K562 (cell line): ENCODE measurements around the gene FRK. TPM values are rescaled to one million over a fixed set of nuclear protein-coding genes. Genes with fewer than 3 reads are reported as not detected.

ENCODE experiments used
- ATAC-seq: fragments of 200-7000 bp; cut with Tn5 transposase; 3 replicates; pipeline ENCODE4 v1.9.1; 2020; ENCODE audit warnings: moderate library complexity
- BruUV-seq: library from RNA; stranded (reverse); fragments of 400-500 nt; replicated peaks from 2 replicates; lab custom pipeline; 2021; lab: Mats Ljungman, UMichigan
- CTCF ChIA-PET: fragments of 300-600 bp; formaldehyde crosslinking; extraction: SDS; loops from one replicate; lab custom pipeline; 2021; ENCODE audit warnings: low intra/inter-chr PET ratio; lab: Yijun Ruan, JAX
- POLR2A ChIA-PET: fragments of 300-600, 350-650 bp; sonication (Branson Sonifier 250); formaldehyde crosslinking; extraction: SDS; loops from one replicate; lab custom pipeline; 2021; ENCODE audit warnings: antibody characterized with exemption, inconsistent platforms; lab: Yijun Ruan, JAX
- DNase-seq, 4 experiments: peaks; one replicate each; pipeline versions ENCODE4 v3.0.0 to v3.0.0-alpha.2; 2011 to 2018; ENCODE audit warnings: low spot score in 3 of 4, mixed read lengths in 3 of 4; ENCODE audit errors: extremely low read depth in 1 of 4
- FAIRE-seq: peaks from 2 replicates; lab custom pipeline; 2011; peaks lifted over from hg19 to GRCh38; lab: Jason Lieb, UNC
- H2AFZ ChIP-seq: 2 replicates; pipeline ENCODE4 v1.6.0; 2011; ENCODE audit warnings: low read depth, low read length, control low read depth, inconsistent platforms
- H3K27ac ChIP-seq: fragments of 200-600 bp; 3 replicates; pipeline ENCODE4 v1.8.0; 2011; ENCODE audit warnings: low read depth, mild to moderate bottlenecking, control low read depth, inconsistent platforms, low read length, moderate library complexity, mixed read lengths; ENCODE audit errors: extremely low read depth
- H3K27me3 ChIP-seq, 2 experiments: fragments of 300-600 bp in 1 of 2; 2 replicates in 1 of 2; 3 replicates in 1 of 2; pipeline versions ENCODE4 v1.6.0 to v1.8.0; 2011; ENCODE audit warnings: inconsistent platforms in 2 of 2, low read length in 2 of 2, mild to moderate bottlenecking in 1 of 2, mixed read lengths in 1 of 2, moderate library complexity in 1 of 2; ENCODE audit not compliant: control insufficient read depth in 2 of 2, insufficient read depth in 2 of 2
- H3K36me3 ChIP-seq: fragments of 300-600 bp; 3 replicates; pipeline ENCODE4 v1.8.0; 2011; ENCODE audit warnings: mild to moderate bottlenecking, low read length, inconsistent platforms; ENCODE audit not compliant: control insufficient read depth, insufficient read depth
- H3K4me1 ChIP-seq, 2 experiments: fragments of 200-600 bp in 1 of 2; replicated peaks in 1 of 2; 2 replicates in 1 of 2; 3 replicates in 1 of 2; pipeline versions ENCODE4 v1.5.1 to v1.8.0; 2011; ENCODE audit warnings: inconsistent platforms in 2 of 2, low read length in 2 of 2, mild to moderate bottlenecking in 1 of 2, mixed read lengths in 1 of 2, moderate library complexity in 1 of 2; ENCODE audit not compliant: control insufficient read depth in 2 of 2, insufficient read depth in 2 of 2
- H3K4me2 ChIP-seq: 2 replicates; pipeline ENCODE4 v1.6.1; 2011; ENCODE audit warnings: low read length, control low read depth, inconsistent platforms, mixed read lengths; ENCODE audit not compliant: insufficient read depth
- H3K4me3 ChIP-seq: fragments of 200-600 bp; sonication (generic), shearing (Covaris generic); 2 replicates; pipeline ENCODE4 v1.5.1; 2016; ENCODE audit warnings: control low read depth, inconsistent platforms
- H3K79me2 ChIP-seq: fragments of 200-600 bp; 3 replicates; pipeline ENCODE4 v1.8.0; 2011; ENCODE audit warnings: low read length, inconsistent platforms; ENCODE audit not compliant: control insufficient read depth, insufficient read depth
- H3K9ac ChIP-seq, 2 experiments: 2 replicates each; pipeline versions ENCODE4 v1.6.0 to v1.6.1; 2011; ENCODE audit warnings: low read depth in 2 of 2, low read length in 2 of 2, control low read depth in 1 of 2, inconsistent platforms in 1 of 2, mild to moderate bottlenecking in 1 of 2, mixed read lengths in 1 of 2; ENCODE audit not compliant: insufficient read depth in 1 of 2
- H3K9me1 ChIP-seq: one replicate; pipeline ENCODE4 v1.6.0; 2011; ENCODE audit warnings: inconsistent platforms, mild to moderate bottlenecking, low read length, moderate library complexity; ENCODE audit not compliant: control insufficient read depth, insufficient read depth
- H3K9me3 ChIP-seq: replicated peaks from 2 replicates; pipeline ENCODE4 v1.5.1; 2011; ENCODE audit warnings: low read depth, low read length, inconsistent platforms; ENCODE audit not compliant: control insufficient read depth, insufficient read depth
- H4K20me1 ChIP-seq: replicated peaks from 2 replicates; pipeline ENCODE4 v1.6.1; 2011; ENCODE audit warnings: low read length, inconsistent platforms, mixed read lengths; ENCODE audit not compliant: control insufficient read depth, insufficient read depth
- HLTF ChIP-seq: fragments of 450-650 bp; IDR thresholded peaks from 2 replicates; pipeline ENCODE4 v1.6.1; 2016
- KLF10 ChIP-seq: fragments of 250-450 bp; sonication (Bioruptor Pico); IDR thresholded peaks from 2 replicates; pipeline ENCODE4 v1.6.1; 2021; ENCODE audit warnings: matching md5 sums
- MNT ChIP-seq, 2 experiments: fragments of 450-650 bp; conservative IDR thresholded peaks; 2 replicates each; pipeline ENCODE4 v1.6.1; 2017; ENCODE audit warnings: mild to moderate bottlenecking in 2 of 2, moderate library complexity in 2 of 2
- NCOA1 ChIP-seq: fragments of 450-650 bp; IDR thresholded peaks from 2 replicates; pipeline ENCODE4 v1.6.1; 2016; ENCODE audit warnings: low read depth
- POLR2AphosphoS5 ChIP-seq: IDR thresholded peaks from 2 replicates; pipeline ENCODE4 v1.6.1; 2011; ENCODE audit warnings: mild to moderate bottlenecking, low read depth, low read length, moderate library complexity; ENCODE audit not compliant: control insufficient read depth, insufficient read depth
- PRPF4 ChIP-seq: fragments of 200-400 bp; formaldehyde crosslinking; IDR thresholded peaks from one replicate; pipeline ENCODE4 v1.6.1; 2017; ENCODE audit warnings: low read length, low read depth, mild to moderate bottlenecking; ENCODE audit not compliant: insufficient read depth, poor library complexity, severe bottlenecking
- RUNX1 ChIP-seq: sonication (generic); IDR thresholded peaks from 2 replicates; pipeline ENCODE4 v1.6.1; 2016; ENCODE audit warnings: antibody characterized with exemption, low read depth
- TAF15 ChIP-seq: fragments of 200-400 bp; formaldehyde crosslinking; IDR thresholded peaks from 2 replicates; pipeline ENCODE4 v1.6.1; 2017; ENCODE audit warnings: mild to moderate bottlenecking, low read depth, low read length, moderate library complexity
- XRCC5 ChIP-seq: fragments of 200-400 bp; formaldehyde crosslinking; IDR thresholded peaks from 2 replicates; pipeline ENCODE4 v1.6.1; 2017; ENCODE audit warnings: low read depth, mild to moderate bottlenecking, low read length
- ZKSCAN3 ChIP-seq: fragments of 250-450 bp; sonication (Bioruptor Pico); IDR thresholded peaks from 2 replicates; pipeline ENCODE4 v1.4.0; 2020
- WGBS: fragments of 100-300 bp; shearing (Covaris generic); methylation state at CpG from one replicate; pipeline ENCODE4 v1.1.6; 2016; ENCODE audit warnings: low coverage, mixed read lengths; ENCODE audit not compliant: insufficient coverage; ENCODE audit errors: missing lambda C conversion rate; 5-methylcytosine and 5-hydroxymethylcytosine counted together
- in situ Hi-C: fragments of 300-500 bp; cut with MboI; formaldehyde crosslinking; loops from 4 replicates; pipeline ENCODE4 v1.15.0; 2018; ENCODE audit warnings: inconsistent platforms, mixed read lengths
- intact Hi-C: fragments of 100-400 bp; cut with micrococcal nuclease; formaldehyde crosslinking; loops from 2 replicates; pipeline ENCODE4 v1.14.2; 2022
- polyA plus RNA-seq, 8 experiments: library from polyadenylated mRNA; depleted of rRNA in 4 of 8; stranded (reverse) in 5 of 8; unstranded in 3 of 8; fragments of >200 nt; fragmentation: Nextera tagmentation in 2 of 8; fragmentation: Illumina TruSeq in 1 of 8; extraction: Ambion mirVana in 2 of 8; extraction: Trizol in 1 of 8; gene quantifications; 2 replicates each; pipeline versions ENCODE4 v1.2.1 to v1.2.3, GENCODE V29; 2011 to 2014; ENCODE audit warnings: inconsistent platforms in 1 of 8, missing spikeins in 1 of 8
- total RNA-seq, 7 experiments: library from RNA; depleted of rRNA in 6 of 7; stranded (reverse); fragments of >200 nt in 6 of 7; fragmentation: Illumina TruSeq in 2 of 7; extraction: Trizol in 2 of 7; gene quantifications; 2 replicates each; pipeline versions ENCODE4 v1.2.1 to v1.2.3, GENCODE V29; 2011 to 2021; ENCODE audit warnings: low replicate concordance in 1 of 7
- TF ChIP-seq, protein P1 (sequence below): sonication (generic); formaldehyde crosslinking; IDR thresholded peaks from 2 replicates; pipeline ENCODE4 v1.8.0; 2022; ENCODE audit warnings: mild to moderate bottlenecking, missing genetic modification reagents
- TF ChIP-seq, protein P2 (sequence below): fragments of 450-650 bp; formaldehyde crosslinking; IDR thresholded peaks from 2 replicates; pipeline ENCODE4 v1.4.0; 2020; ENCODE audit warnings: mild to moderate bottlenecking, moderate library complexity
- TF ChIP-seq, protein P3 (sequence below), 2 experiments: fragments of 450-650 bp; IDR thresholded peaks; 2 replicates each; pipeline ENCODE4 v1.6.1; 2018; ENCODE audit warnings: mild to moderate bottlenecking in 2 of 2, low read depth in 1 of 2; ENCODE audit not compliant: partially characterized antibody in 2 of 2
- TF ChIP-seq, protein P4 (sequence below): sonication (generic); formaldehyde crosslinking; IDR thresholded peaks from 2 replicates; pipeline ENCODE4 v1.8.1; 2022; ENCODE audit warnings: missing genetic modification reagents

FRK gene
- total and polyA plus RNA-seq, 9 of the 15 experiments (the other 6 are each of a cell fraction or from before 2014, with no cell fraction given), result 0.01 to 0.29 (median 0.09) TPM

DNA sequence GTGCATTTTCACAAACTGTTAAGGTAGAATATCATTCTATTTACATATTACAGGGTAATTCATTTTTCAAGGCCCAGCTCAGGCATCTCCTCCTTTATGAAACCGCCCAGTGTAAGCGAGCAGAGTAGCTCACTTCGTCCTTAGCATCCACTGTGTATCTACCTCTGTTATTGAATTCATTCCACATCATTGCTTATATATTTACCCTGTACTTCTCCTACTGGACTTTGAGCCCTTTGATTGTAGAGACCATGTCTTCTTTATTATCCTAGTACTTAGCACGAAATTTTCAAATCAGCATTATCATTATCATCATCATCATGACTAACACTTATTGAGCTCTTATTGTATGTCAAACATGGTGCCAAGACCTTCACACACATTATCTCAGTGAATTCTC, 76.7 kb downstream of the FRK start:
- FAIRE-seq (no peak), DNase-seq (no peak), ATAC-seq (no peak)
- Histone ChIP-seq H3K27me3 (no peaks in the 10 kb centered on the region), H3K27ac (no peak overlapping the region), H3K4me3 (no peak overlapping the region), H3K36me3 (no peaks in the 10 kb centered on the region), H4K20me1 (no peaks in the 10 kb centered on the region), H3K9ac (no peak overlapping the region), H3K4me1 (no peaks in the 10 kb centered on the region), H2AFZ (no peak overlapping the region), H3K4me2 (no peak overlapping the region), H3K9me3 (no peaks in the 10 kb centered on the region), H3K79me2 (no peaks in the 10 kb centered on the region), H3K9me1 (no peaks in the 10 kb centered on the region)
- CTCF ChIA-PET, result no interaction called here
- intact Hi-C loops (no loop called here), in situ Hi-C loops (no loop called here)
- no TSS peak for BruUV-seq
- WGBS, result 1% methylated on average over 4 of the region's 4 CpGs
- POLR2A ChIA-PET, result interaction anchor here (0.7 to 0.8 kb wide), 2 partner anchors 44 to 1252 kb away, joined by 3 to 4 read pairs; no protein-coding TSS in a partner anchor
- TF ChIP-seq KLF10 (CRISPR knock-in tag) (no peak), XRCC5 (no peak), TAF15 (no peak), NCOA1 (no peak), HLTF (no peak), ZKSCAN3 (no peak), MNT (conservative IDR thresholded peaks at IDR 0.05) (no peak), RUNX1 (no peak), POLR2AphosphoS5 (no peak), PRPF4 (no peak)
- TF ChIP-seq, protein P1, sequence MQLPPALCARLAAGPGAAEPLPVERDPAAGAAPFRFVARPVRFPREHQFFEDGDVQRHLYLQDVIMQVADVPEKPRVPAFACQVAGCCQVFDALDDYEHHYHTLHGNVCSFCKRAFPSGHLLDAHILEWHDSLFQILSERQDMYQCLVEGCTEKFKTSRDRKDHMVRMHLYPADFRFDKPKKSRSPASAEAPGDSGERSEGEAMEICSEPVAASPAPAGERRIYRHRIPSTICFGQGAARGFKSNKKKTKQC (CRISPR knock-in tag), result no peak
- TF ChIP-seq, protein P2, sequence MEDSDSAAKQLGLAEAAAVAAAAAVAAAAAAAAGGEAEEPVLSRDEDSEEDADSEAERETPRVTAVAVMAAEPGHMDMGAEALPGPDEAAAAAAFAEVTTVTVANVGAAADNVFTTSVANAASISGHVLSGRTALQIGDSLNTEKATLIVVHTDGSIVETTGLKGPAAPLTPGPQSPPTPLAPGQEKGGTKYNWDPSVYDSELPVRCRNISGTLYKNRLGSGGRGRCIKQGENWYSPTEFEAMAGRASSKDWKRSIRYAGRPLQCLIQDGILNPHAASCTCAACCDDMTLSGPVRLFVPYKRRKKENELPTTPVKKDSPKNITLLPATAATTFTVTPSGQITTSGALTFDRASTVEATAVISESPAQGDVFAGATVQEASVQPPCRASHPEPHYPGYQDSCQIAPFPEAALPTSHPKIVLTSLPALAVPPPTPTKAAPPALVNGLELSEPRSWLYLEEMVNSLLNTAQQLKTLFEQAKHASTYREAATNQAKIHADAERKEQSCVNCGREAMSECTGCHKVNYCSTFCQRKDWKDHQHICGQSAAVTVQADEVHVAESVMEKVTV (CRISPR knock-in tag), result no peak
- TF ChIP-seq, protein P3, sequence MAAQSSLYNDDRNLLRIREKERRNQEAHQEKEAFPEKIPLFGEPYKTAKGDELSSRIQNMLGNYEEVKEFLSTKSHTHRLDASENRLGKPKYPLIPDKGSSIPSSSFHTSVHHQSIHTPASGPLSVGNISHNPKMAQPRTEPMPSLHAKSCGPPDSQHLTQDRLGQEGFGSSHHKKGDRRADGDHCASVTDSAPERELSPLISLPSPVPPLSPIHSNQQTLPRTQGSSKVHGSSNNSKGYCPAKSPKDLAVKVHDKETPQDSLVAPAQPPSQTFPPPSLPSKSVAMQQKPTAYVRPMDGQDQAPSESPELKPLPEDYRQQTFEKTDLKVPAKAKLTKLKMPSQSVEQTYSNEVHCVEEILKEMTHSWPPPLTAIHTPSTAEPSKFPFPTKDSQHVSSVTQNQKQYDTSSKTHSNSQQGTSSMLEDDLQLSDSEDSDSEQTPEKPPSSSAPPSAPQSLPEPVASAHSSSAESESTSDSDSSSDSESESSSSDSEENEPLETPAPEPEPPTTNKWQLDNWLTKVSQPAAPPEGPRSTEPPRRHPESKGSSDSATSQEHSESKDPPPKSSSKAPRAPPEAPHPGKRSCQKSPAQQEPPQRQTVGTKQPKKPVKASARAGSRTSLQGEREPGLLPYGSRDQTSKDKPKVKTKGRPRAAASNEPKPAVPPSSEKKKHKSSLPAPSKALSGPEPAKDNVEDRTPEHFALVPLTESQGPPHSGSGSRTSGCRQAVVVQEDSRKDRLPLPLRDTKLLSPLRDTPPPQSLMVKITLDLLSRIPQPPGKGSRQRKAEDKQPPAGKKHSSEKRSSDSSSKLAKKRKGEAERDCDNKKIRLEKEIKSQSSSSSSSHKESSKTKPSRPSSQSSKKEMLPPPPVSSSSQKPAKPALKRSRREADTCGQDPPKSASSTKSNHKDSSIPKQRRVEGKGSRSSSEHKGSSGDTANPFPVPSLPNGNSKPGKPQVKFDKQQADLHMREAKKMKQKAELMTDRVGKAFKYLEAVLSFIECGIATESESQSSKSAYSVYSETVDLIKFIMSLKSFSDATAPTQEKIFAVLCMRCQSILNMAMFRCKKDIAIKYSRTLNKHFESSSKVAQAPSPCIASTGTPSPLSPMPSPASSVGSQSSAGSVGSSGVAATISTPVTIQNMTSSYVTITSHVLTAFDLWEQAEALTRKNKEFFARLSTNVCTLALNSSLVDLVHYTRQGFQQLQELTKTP (IDR thresholded peaks at IDR 0.05; ENCODE audit: low read depth in 1 of 2, partially characterized antibody in 2 of 2), result no peak
- TF ChIP-seq, protein P4, sequence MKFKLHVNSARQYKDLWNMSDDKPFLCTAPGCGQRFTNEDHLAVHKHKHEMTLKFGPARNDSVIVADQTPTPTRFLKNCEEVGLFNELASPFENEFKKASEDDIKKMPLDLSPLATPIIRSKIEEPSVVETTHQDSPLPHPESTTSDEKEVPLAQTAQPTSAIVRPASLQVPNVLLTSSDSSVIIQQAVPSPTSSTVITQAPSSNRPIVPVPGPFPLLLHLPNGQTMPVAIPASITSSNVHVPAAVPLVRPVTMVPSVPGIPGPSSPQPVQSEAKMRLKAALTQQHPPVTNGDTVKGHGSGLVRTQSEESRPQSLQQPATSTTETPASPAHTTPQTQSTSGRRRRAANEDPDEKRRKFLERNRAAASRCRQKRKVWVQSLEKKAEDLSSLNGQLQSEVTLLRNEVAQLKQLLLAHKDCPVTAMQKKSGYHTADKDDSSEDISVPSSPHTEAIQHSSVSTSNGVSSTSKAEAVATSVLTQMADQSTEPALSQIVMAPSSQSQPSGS (CRISPR knock-in tag), result no peak
